ENCODE data around the gene NTHL1. TPM values are rescaled to one million over a fixed set of nuclear protein-coding genes. Genes with fewer than 3 reads are reported as not detected.

Gene NTHL1
- total and polyA plus RNA-seq, 2 of the 13 experiments (the other 11 are each of a cell fraction or from before 2014, with no cell fraction given), result 47.5 to 64.9 TPM

DNA sequence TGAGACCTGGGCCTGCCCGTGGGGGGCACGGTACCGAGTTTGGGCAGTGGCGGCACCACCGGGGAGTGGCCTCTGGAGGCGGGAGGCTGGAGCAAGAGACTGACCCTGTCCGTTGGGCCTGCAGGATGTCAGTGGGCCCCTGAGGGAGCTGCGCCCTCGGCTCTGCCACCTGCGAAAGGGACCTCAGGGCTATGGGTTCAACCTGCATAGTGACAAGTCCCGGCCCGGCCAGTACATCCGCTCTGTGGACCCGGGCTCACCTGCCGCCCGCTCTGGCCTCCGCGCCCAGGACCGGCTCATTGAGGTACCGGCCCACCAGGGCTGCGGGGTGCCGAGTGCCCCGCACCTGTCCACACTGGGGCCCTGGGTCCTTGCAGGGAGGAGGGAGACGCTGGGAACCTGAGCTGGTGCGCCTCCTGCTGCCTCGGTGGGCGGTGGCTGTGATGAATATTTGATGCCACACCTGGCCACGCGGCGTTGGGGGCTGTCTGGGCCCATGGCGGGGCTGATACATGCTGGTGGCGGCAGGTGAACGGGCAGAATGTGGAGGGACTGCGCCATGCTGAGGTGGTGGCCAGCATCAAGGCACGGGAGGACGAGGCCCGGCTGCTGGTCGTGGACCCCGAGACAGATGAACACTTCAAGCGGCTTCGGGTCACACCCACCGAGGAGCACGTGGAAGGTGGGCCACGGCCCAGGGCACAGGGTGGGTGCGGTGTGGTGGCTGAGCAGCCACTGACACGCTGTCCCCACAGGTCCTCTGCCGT lies 11.3 kb downstream of the NTHL1 start (continued):
- TF ChIP-seq ZNF430 (CRISPR knock-in tag; IDR thresholded peaks at IDR 0.05) (no peak), TCF7 (IDR thresholded peaks at IDR 0.05; ENCODE audit: low read depth) (no peak), NFYB (CRISPR knock-in tag; IDR thresholded peaks at IDR 0.05) (no peak), MAFK (conservative IDR thresholded peaks at IDR 0.05 in 1 of 2, IDR thresholded peaks at IDR 0.05 in 1 of 2; ENCODE audit: low read length in 2 of 2) (no peak), REXO4 (CRISPR knock-in tag; IDR thresholded peaks at IDR 0.05; ENCODE audit: borderline replicate concordance) (no peak), ARNT2 (CRISPR knock-in tag; IDR thresholded peaks at IDR 0.05; ENCODE audit: low read depth) (no peak), PHF5A (CRISPR knock-in tag; IDR thresholded peaks at IDR 0.05; ENCODE audit: low read depth, unreplicated experiment) (no peak), ZNF788 (CRISPR knock-in tag; IDR thresholded peaks at IDR 0.05; ENCODE audit: borderline replicate concordance) (no peak), MAFG (CRISPR knock-in tag; IDR thresholded peaks at IDR 0.05) (no peak), GZF1 (CRISPR knock-in tag; IDR thresholded peaks at IDR 0.05) (no peak), MAF1 (CRISPR knock-in tag; IDR thresholded peaks at IDR 0.05; ENCODE audit: borderline replicate concordance) (no peak), FOXK1 (CRISPR knock-in tag; IDR thresholded peaks at IDR 0.05; ENCODE audit: borderline replicate concordance, low read depth) (no peak), ZNF510 (CRISPR knock-in tag; IDR thresholded peaks at IDR 0.05; ENCODE audit: low read depth) (no peak), SMAD9 (CRISPR knock-in tag; IDR thresholded peaks at IDR 0.05) (no peak), REL (CRISPR knock-in tag; conservative IDR thresholded peaks at IDR 0.05) (no peak), ZNF317 (CRISPR knock-in tag; IDR thresholded peaks at IDR 0.05) (no peak), ZMYM2 (CRISPR knock-in tag; IDR thresholded peaks at IDR 0.05) (no peak; the same call in 1 of the 2 replicates), CCDC6 (CRISPR knock-in tag; IDR thresholded peaks at IDR 0.05) (no peak), ZBTB10 (CRISPR knock-in tag; IDR thresholded peaks at IDR 0.05; ENCODE audit: borderline replicate concordance) (no peak), PCBP1 (IDR thresholded peaks at IDR 0.05; ENCODE audit: borderline replicate concordance, low read depth, low read length) (no peak)
- TF ChIP-seq, protein P1, sequence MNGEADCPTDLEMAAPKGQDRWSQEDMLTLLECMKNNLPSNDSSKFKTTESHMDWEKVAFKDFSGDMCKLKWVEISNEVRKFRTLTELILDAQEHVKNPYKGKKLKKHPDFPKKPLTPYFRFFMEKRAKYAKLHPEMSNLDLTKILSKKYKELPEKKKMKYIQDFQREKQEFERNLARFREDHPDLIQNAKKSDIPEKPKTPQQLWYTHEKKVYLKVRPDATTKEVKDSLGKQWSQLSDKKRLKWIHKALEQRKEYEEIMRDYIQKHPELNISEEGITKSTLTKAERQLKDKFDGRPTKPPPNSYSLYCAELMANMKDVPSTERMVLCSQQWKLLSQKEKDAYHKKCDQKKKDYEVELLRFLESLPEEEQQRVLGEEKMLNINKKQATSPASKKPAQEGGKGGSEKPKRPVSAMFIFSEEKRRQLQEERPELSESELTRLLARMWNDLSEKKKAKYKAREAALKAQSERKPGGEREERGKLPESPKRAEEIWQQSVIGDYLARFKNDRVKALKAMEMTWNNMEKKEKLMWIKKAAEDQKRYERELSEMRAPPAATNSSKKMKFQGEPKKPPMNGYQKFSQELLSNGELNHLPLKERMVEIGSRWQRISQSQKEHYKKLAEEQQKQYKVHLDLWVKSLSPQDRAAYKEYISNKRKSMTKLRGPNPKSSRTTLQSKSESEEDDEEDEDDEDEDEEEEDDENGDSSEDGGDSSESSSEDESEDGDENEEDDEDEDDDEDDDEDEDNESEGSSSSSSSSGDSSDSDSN (CRISPR knock-in tag; IDR thresholded peaks at IDR 0.05), result no peak
- TF ChIP-seq, protein P2, sequence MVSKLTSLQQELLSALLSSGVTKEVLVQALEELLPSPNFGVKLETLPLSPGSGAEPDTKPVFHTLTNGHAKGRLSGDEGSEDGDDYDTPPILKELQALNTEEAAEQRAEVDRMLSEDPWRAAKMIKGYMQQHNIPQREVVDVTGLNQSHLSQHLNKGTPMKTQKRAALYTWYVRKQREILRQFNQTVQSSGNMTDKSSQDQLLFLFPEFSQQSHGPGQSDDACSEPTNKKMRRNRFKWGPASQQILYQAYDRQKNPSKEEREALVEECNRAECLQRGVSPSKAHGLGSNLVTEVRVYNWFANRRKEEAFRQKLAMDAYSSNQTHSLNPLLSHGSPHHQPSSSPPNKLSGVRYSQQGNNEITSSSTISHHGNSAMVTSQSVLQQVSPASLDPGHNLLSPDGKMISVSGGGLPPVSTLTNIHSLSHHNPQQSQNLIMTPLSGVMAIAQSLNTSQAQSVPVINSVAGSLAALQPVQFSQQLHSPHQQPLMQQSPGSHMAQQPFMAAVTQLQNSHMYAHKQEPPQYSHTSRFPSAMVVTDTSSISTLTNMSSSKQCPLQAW (CRISPR knock-in tag; IDR thresholded peaks at IDR 0.05), result no peak
- TF ChIP-seq, protein P3, sequence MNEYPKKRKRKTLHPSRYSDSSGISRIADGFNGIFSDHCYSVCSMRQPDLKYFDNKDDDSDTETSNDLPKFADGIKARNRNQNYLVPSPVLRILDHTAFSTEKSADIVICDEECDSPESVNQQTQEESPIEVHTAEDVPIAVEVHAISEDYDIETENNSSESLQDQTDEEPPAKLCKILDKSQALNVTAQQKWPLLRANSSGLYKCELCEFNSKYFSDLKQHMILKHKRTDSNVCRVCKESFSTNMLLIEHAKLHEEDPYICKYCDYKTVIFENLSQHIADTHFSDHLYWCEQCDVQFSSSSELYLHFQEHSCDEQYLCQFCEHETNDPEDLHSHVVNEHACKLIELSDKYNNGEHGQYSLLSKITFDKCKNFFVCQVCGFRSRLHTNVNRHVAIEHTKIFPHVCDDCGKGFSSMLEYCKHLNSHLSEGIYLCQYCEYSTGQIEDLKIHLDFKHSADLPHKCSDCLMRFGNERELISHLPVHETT (CRISPR knock-in tag; conservative IDR thresholded peaks at IDR 0.05), result no peak
